Right ventricle myocardium superior (tissue), 1 donor: ENCODE data around the gene ASB3. TPM values are rescaled to one million over a fixed set of nuclear protein-coding genes. Genes with fewer than 3 reads are reported as not detected.
"Not testable (repeated sequence)": the region's sequence is repeated elsewhere in the genome, so short reads cannot be mapped to it uniquely, and the experiment has no call there.

Experiments used
- ATAC-seq: fragments of 200-7000 bp; cut with Tn5 transposase; one replicate; pipeline ENCODE4 v1.9.1; 2020; ENCODE audit warnings: mild to moderate bottlenecking; ENCODE audit not compliant: poor library complexity
- DNase-seq: peaks from one replicate; pipeline ENCODE4 v3.0.0-alpha.2; 2020
- intact Hi-C: fragments of 100-400 bp; cut with DNase I; formaldehyde crosslinking; loops from one replicate; pipeline ENCODE4 v1.11.2; 2022
- long read RNA-seq: library from polyadenylated mRNA; unstranded; transcript quantifications from one replicate; pipeline ENCODE4 v2.0.0, GENCODE V29; 2021
- total RNA-seq: library from RNA; stranded (reverse); fragmentation: NEBNext Ultra II Directional; extraction: Animal tissue kit (Norgen Biotek cat#: 25700); gene quantifications from one replicate; pipeline ENCODE4 v1.2.1, GENCODE V29; 2021
- donor health status: DM: no; HTN: yes; CAD: no; lungs with severe emphysema.

Gene ASB3, protein sequence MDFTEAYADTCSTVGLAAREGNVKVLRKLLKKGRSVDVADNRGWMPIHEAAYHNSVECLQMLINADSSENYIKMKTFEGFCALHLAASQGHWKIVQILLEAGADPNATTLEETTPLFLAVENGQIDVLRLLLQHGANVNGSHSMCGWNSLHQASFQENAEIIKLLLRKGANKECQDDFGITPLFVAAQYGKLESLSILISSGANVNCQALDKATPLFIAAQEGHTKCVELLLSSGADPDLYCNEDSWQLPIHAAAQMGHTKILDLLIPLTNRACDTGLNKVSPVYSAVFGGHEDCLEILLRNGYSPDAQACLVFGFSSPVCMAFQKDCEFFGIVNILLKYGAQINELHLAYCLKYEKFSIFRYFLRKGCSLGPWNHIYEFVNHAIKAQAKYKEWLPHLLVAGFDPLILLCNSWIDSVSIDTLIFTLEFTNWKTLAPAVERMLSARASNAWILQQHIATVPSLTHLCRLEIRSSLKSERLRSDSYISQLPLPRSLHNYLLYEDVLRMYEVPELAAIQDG
- 9.8 TPM for total RNA-seq
- long read RNA-seq, transcript ASB3-201 (10 exons, 2,214 nt) = major isoform, 21 of 35 reads
- long read RNA-seq, partial matches to known transcripts = 1 of 35 reads
- long read RNA-seq, other reads (novel, unspliced or antisense) = 10 of 35 reads

DNA sequence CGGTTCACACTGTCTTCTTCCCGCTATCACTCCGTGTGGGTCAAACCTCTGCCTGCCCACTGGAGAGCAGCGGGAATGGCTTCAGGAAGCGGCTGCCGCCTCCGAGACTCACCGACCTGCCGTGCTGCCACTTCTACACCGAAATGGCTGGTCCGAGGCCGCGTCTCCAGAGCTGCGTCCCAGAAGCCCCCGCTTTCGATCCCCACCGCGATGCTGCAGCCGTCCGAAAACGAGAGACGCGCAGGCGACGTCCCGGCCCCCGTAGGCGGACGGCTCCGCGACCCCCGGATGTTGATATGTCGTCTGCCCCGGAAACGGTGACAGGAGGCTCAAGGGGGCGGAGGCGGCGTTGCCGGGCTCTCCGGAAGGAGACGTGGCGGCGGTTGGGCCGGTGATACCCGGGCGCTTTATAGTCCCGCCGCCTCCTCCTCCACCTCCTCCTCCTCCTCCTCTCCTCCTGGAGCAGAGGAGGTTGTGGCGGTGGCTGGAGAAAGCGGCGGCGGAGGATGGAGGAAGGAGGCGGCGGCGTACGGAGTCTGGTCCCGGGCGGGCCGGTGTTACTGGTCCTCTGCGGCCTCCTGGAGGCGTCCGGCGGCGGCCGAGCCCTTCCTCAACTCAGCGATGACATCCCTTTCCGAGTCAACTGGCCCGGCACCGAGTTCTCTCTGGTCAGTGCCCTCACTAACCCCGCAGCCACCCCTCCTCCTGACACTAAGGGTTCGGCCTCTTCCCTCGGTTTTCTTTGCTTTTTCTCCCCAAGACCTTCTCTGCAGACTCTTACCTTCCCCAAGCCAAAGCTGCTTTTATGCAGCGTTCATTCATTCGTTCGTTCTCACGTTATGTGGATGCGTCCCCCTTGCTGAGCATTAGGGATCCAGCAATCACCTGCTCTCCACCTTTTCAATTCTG lies at the start of gene ASB3, which contains the start of gene ERLEC1:
Gene ASB3 (minus strand): TSS at position 249 of the 909 bp plus-strand sequence. CDS start 21,381 bp downstream, outside the sequence.
Gene ERLEC1 (plus strand): TSS at position 340 of the 909 bp plus-strand sequence. CDS start 167 bp downstream, at position 507.
- peak; percentile 98 for ATAC-seq
- intact Hi-C loops = no loop called here

DNA sequence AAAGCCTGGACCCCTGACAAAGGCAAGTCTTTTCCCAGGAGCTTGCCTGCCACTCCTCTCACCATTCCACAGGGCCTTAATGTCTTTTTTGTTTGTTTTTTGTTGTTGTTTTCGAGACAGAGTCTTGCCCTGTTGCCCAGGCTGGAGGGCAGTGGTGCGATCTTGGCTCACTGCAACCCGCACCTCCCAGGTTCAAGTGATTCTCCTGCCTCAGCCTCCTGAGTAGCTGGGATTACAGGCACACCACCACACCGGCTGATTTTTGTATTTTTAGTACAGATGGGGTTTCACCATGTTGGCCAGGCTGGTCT lies 43.2 kb upstream of the ASB3 start:
- intact Hi-C loops, ATAC-seq, DNase-seq: not testable (repeated sequence)

More for the DNA sequence above, at the start of gene ASB3, which contains the start of gene ERLEC1:
- DNase-seq = peak; percentile 94

DNA sequence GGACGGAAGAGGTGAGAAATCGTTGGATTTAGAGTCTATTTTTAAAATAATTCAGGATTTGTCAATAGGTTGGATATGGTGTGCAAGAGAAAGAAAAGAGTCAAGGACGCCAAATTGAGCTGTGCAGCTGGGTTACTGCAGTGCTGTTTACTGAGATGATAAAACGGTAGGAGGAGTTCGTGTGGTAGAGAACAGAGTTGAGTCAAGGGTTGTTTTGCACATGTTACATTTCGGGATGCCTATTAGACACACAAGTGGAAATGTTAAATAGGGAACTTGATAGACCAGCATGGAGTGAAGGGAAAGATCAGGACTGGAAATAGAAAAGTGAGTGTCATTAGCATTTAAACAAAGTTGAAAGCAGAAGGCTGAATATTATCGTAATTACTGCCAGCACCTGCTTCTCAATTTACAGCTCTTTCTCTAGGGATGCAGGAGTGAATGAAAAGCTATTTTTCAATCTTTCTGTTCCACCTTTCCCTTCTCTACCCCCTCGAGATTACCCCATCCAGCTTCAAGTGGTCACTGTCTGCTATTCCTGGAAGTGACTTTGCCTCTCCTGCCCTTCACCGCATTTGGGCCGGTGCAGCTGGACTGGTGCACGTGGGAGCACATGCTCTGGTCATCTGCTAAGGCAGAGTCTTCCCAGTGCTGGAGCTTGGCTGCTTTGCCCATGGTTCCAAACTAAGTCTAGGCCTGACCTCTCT lies 42.7 kb upstream of the ASB3 start:
- intact Hi-C loops = no loop called here
- ATAC-seq = peak; percentile 55
- peak; percentile 44 for DNase-seq

DNA sequence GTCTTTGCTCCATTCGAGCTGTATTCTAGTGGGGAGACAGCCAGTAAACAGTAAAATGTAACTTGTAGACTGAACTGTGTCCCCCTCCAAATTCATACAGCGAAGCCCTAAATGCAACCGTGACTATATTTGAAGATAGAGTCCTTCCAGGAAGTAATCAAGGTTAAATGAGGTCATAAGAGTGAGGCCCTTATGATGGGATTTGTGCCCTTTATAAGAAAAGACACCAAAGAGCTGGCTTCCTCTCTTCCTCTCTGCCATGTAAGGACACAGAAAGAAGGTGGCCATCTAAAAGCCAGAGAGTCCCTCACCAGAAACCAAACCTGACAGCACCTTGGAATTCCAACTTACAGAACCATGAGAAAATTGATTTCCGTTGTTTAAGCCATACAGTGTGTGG lies 41.6 kb upstream of the ASB3 start:
- intact Hi-C loops = no loop called here
- no peak for DNase-seq
- no peak for ATAC-seq

DNA sequence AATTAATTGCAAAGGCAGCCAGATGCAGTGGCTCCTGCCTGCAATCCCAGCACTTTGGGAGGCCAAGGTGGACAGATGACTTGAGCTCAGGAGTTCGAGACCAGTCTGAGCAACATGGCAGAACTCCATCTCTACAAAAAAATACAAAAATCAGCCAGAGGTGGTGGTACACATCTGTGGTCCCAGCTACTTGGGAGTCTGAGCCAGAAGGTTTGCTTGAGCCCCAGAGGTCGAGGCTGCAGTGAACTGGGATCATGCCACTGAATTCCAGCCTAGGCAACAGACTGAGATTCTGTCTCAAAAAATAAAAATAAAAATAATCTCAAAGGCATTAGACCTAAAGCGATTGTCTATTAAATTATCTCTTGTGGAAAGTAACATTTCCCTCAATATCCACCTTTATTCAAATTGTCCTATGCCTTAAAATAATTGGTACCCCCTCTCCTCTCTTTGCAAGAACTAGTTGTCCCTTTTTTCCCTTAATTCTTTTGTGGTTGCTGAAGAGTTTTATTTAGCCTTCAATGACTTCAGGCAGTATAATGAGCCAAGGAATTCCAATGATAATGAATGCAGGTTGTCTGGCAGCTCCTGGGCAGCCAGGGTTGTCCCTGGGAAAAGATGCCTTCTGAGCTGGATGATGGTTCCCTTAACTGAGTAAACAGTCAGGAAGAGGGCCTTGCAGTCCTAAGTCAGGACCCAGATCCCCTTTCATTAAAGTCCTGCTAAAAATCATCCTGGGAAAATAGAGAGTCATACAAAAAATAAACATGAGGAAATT lies 40.8 kb upstream of the ASB3 start:
- intact Hi-C loops = no loop called here
- ATAC-seq (peak; percentile 68), DNase-seq (no peak)

DNA sequence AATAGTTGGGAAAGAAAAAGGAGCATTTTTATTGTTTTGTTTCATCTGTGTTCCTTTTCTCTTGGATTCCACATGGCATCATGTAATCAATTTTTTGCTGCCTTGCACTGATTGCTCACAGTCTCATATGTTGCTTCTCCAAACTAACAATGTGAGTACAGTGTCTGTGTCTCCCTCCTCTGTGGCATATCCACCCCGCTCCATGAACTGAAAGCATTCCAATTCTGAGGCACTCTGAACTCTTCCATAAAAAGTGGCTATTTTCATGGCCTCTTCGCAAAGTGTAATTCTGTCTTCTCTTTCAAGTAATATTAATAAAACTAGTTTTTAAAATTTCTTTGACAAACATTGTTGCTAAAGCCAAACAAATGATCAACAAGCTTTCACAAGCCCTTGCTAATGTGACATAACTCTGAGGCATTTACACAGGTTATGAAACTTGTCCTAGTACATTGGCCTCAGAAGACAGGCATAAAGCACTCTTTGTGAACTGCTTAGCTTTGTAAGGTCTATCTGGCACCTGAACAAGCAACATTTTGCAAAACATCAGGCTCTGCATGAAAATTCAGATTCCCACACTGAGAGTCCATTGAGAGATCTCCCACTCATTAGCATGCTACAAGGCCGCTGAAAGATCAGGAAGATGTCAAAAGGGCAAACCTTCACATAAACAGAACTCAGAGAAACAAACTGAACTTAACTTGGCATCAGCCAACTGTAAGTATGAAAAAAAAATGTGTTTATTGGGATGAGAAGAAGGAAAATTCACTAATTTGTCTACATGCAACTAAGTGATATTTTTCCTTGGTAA lies 40.0 kb upstream of the ASB3 start:
- ATAC-seq = peak; percentile 81
- intact Hi-C loops = no loop called here
- DNase-seq = no peak

DNA sequence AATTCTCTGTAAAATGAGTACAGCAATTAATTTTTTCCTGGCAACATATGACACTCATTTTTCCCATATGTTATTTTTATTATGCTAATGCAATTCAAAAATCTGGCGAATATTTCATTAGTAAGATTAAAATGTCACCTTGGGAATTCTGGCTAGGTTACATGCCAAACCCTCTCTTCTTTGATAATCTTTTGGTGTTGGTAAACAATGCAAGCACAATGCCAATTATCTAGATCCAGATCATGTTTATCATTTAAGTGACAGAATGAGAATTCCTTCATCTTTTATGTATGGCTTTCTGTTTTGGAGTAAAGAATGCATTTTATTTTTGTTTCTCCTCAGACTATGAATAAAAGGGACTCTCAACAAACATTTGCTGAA lies 39.3 kb upstream of the ASB3 start:
- intact Hi-C loops = no loop called here
- DNase-seq (no peak), ATAC-seq (no peak)

DNA sequence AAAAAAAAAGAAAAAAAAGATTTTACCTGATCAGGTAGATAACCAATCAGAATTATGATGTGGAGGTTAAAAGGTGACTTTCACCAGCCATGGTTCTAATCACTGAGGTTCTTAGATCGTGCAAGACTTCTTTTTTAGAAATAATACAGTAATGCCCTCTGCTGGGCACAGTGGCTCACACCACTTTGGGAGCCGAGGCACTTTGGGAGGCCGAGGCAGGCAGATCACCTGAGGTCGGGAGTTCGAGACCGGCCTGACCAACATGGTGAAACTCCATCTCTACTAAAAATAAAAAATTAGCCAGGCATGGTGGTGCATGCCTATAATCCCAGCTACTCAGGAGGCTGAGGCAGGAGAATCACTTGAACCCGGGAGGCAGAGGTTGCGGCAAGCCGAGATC lies 36.9 kb upstream of the ASB3 start:
- intact Hi-C loops, DNase-seq, ATAC-seq: not testable (repeated sequence)

DNA sequence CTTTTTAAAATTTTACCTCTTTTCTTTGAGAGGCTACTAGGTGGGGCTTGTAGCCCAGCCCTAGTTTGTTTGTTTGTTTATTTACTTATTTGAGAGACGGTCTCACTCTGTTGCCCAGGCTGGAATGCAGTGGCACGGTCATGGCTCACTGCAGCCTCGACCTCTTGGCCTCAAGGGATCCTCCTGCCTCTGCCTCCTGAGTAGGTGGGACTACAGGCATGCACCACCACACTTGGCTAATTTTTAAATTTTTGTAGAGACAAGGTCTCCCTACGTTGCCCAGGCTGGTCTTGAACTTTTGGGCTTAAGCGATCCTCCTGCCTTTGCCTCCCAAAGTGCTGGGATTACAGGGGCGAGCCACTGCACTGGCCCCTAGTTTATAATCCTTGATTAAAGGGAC lies 35.1 kb upstream of the ASB3 start:
- no peak for ATAC-seq
- DNase-seq = no peak
- intact Hi-C loops = no loop called here

DNA sequence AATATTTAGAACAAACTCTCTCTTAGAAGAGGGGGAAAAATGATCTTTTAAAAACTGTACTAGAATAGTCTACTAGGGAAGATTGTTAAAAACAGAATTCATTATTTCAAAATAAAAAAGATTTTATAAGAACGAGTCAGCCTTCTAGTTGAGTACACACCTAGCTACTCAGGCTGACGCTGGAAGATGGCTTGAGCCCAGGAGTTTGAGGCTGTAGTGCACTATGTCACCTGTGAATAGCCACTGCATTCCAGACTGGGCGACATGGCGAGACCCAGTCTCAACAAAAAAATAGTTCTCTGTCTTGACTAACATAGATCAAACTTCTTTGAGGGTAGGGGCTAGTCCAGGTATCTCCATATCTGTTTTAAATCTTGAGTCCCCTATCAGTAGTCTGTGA lies 34.0 kb upstream of the ASB3 start:
- intact Hi-C loops = no loop called here
- DNase-seq (no peak), ATAC-seq (no peak)

DNA sequence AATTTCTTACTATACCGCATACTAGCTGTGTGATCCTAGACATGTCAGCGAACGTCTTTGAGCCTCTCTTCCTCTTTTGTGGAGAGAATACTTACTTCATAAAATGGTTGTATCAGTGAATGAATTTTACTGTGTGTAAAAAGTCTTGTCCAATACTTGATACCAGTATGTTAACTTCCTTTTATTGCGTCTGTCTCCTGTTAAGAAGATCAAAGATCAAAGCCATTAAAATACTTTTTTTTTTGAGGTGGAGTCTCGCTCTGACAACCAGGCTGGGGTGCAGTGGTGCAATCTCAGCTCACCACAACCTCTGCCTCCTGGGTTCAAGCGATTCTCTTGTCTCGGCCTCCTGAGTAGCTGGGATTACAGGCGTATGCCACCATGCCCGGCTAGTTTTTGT lies 33.3 kb upstream of the ASB3 start:
- DNase-seq (no peak), ATAC-seq (no peak)
- intact Hi-C loops = no loop called here

DNA sequence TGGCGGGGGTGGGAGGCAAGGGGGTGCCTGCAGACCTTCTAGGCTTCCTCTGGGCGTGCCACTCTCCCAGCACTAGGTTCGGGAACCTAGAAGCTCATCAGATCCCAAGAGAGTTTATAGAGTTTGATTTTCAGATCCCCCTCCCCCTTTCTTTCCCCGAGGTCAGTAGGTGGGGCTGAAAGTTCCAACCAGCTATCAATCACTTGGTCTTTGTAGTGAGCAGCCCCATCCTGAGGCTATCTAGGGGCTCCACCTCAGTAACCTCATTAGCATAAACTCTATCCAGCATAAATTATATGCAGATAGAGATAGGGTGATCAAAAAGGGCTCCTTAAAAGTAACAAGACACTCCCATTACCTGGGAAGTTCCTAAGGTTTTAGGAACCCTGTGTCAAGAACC lies 32.9 kb upstream of the ASB3 start:
- no peak for DNase-seq
- ATAC-seq = no peak
- intact Hi-C loops = no loop called here

DNA sequence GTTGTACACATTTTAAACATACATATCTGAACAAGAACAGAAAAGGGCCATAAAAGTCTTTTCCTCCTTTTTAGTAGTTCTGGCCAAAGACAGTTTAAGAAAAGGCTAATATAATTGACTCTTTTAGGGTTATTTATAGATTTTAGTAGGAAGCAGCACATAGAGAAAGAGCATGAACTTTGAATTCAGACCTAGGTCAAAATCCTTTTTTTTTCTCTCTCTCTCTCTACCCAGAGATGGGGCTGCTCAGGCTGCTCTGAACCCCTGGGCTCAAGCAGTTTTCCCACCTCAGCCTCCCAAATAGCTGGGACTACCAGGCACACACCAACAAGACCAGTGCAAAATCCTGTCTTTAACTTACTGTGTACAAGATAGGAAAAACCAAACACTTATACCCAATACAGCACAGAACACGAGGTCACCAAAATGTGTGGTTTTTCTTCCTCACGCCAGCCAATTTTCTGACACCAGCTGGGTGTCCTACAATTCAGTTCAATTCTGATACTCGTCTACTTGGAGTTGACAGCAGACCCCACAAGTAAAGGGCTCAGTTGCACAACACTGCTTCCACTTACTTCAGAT lies 32.2 kb upstream of the ASB3 start:
- intact Hi-C loops = no loop called here
- ATAC-seq = no peak
- no peak for DNase-seq

DNA sequence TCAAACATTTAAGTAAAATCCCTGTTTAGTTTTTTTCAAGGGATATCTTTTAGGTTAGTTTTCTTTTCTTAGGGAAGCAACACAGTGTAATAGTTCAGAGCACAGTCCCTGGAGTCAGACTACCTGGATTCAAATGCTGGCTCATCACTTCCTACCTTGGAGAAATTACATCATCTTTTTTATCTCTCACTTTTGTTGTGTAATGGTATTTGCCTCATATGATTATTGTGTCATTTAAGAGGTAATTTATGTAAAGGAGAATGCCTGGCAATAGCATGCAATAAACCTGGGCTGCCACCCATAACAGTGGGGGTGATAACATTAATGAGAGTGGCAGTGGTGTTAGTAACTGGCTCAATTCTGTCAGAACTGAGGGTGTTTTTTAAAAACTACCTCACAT lies 26.4 kb upstream of the ASB3 start:
- intact Hi-C loops = no loop called here

DNA sequence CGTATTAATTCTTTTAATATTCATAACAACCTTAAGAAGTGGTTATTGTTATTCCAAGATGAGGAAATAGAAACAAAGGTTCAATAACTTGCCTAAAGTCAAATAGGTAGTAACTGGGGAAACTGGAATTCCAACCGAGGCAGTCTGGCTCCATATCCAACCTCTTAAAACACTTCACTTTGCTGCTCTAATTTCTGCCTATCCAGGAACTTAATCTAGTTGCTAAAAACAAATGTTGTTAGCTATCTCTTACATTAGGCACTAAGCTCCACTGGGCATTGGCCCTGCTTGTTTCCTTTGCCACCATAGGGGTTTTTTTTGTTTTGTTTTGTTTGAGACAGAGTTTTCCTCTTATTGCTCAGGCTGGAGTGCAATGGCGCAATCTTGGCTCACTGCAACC lies 24.8 kb upstream of the ASB3 start:
- ATAC-seq (peak; percentile 56), DNase-seq (no peak)
- intact Hi-C loops = no loop called here

More for the DNA sequence above, 26.4 kb upstream of the ASB3 start:
- no peak for DNase-seq
- no peak for ATAC-seq

DNA sequence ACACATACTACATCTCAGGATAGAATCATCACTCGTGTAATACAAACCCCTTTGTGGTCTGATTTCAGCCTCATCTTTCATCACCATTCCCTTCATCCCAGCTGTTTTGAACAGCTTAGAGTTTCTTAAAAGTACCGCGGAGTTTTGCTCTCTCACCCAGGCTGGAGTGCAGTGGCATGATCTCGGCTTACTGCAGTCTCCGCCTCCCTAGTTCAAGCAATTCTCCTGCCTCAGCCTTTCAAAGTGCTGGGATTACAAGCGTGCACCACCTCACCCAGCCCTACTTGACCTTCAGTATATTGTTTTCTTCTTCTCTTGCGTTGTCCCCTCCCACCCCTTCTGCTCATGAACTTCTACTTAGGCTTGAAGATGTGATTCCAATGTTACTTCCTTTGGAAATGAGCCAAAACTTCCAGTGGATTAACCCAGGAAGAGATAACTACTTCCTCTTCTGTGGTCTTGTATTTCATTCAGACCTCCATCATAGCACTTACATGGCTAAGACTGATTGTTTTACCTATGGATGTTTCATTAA lies 15.9 kb upstream of the ASB3 start:
- ATAC-seq (no peak), DNase-seq (no peak)
- intact Hi-C loops = no loop called here

DNA sequence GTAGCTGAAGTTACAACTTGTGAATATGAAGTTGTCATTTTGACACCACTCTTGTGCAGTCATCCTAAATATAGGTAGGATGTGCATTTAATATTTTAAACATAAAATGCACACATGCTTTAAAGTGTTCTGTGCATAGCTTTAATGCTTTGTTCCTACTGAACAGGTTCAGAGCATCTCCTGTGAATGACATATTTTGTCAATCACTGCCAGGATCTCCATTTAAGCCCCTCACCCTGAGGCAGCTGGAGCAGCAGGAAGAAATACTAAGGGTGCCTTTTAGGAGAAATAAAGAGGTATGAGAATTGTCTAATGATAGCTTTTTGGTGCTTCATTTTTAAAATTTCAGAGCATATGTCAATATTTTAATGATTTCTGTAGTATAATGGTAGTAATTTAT lies 14.8 kb upstream of the ASB3 start:
- no peak for DNase-seq
- no peak for ATAC-seq
- intact Hi-C loops = no loop called here
